Prostate gland (tissue), 2 donors: ENCODE measurements around the gene NDUFB2.

ENCODE experiments used
- POLR2A ChIP-seq: fragments of 450-650 bp; IDR thresholded peaks from one replicate; pipeline ENCODE4 v1.6.1; 2016; ENCODE audit warnings: antibody characterized with exemption, mild to moderate bottlenecking
- POLR2AphosphoS5 ChIP-seq: sonication (generic); formaldehyde crosslinking; IDR thresholded peaks from one replicate; pipeline ENCODE4 v1.6.1; 2017; ENCODE audit warnings: antibody characterized with exemption
- TF ChIP-seq, protein P1 (sequence below), 4 experiments: fragments of 200-600 bp in 2 of 4; fragments of 450-650 bp in 2 of 4; sonication (generic) in 2 of 4; IDR thresholded peaks; 1 replicate in 3 of 4; 2 replicates in 1 of 4; pipeline ENCODE4 v1.5.1; 2016 to 2019; ENCODE audit warnings: antibody characterized with exemption in 4 of 4, mild to moderate bottlenecking in 2 of 4, moderate library complexity in 2 of 4

DNA sequence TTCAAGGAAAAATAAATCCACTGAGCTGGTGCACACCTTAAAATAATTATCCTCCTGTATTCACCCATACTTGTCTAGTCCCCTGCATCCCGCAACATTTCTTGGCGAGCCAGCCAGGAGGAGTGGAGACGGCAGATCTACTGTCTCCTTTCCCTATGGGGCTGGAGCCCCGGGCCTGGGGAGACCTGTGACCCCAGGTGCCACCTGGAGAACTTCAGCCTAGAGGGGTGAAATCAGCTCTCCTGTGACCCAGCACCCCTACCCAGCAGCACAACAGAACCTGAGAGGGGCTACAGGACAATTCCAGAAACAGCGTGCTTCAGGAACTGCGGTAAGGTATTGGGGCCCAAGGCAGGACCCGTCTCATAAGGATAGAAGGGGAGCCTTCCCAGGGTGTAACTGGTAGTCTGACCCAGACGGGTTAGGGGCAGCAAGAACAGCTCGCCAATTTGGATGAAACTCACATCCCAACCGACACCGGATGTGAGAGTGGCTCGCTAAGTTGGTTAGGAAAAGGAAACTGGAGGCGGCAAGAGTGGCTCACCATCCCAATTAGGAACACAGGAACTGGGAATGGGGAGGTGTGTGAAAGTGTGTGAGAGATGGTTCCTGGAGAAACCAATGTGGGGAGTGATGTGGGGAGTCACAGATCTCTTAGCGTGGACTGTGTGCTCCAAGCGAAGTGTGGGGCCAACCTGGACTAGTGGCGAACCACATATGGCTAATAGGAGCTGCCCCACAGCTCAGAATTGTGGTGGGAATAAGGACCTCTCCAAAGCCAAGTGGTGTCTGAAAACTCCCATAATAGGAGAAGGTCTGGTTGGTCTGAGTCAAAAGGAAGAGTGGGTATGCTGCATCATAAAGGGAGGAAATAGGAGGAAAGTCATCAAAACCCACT is 40.7 kb upstream of the NDUFB2 start:
- TF ChIP-seq, protein P1, sequence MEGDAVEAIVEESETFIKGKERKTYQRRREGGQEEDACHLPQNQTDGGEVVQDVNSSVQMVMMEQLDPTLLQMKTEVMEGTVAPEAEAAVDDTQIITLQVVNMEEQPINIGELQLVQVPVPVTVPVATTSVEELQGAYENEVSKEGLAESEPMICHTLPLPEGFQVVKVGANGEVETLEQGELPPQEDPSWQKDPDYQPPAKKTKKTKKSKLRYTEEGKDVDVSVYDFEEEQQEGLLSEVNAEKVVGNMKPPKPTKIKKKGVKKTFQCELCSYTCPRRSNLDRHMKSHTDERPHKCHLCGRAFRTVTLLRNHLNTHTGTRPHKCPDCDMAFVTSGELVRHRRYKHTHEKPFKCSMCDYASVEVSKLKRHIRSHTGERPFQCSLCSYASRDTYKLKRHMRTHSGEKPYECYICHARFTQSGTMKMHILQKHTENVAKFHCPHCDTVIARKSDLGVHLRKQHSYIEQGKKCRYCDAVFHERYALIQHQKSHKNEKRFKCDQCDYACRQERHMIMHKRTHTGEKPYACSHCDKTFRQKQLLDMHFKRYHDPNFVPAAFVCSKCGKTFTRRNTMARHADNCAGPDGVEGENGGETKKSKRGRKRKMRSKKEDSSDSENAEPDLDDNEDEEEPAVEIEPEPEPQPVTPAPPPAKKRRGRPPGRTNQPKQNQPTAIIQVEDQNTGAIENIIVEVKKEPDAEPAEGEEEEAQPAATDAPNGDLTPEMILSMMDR (IDR thresholded peaks at IDR 0.05) = no peak
- TF ChIP-seq POLR2A = no peak
- no peak for TF ChIP-seq POLR2AphosphoS5
